ENCODE measurements around the gene MYH15. TPM values are rescaled to one million over a fixed set of nuclear protein-coding genes. Genes with fewer than 3 reads are reported as not detected.

Gene MYH15
- total and polyA plus RNA-seq, 10 of the 15 experiments (the other 5 are each of a cell fraction or from before 2014, with no cell fraction given) = 0.05 to 0.27 (median 0.09) TPM; not detected in 1

- H4K20me1 ChIP-seq (ENCODE audit: control insufficient read depth, insufficient read depth) = no peaks in the 10 kb centered on the region
- intact Hi-C loops (cut with micrococcal nuclease; ENCODE audit: unreplicated experiment) (no loop called here), in situ Hi-C loops (cut with MboI) (no loop called here)
- TF ChIP-seq CREM (IDR thresholded peaks at IDR 0.05; ENCODE audit: low read depth) (no peak), CEBPZ (IDR thresholded peaks at IDR 0.05; ENCODE audit: low read depth, low read length) (no peak), YY1 (IDR thresholded peaks at IDR 0.05; ENCODE audit: low read depth, low read length) (no peak), CHD1 (IDR thresholded peaks at IDR 0.05; ENCODE audit: low read depth, low read length) (no peak)
- ChIA-PET POLR2A (no interaction called here), RAD21 (ENCODE audit: unreplicated experiment) (no interaction called here), CTCF (no interaction called here), SMC1A (ENCODE audit: uncharacterized antibody, unreplicated experiment) (no interaction called here)
- no peaks in the 10 kb centered on the region for H3K79me2 ChIP-seq (ENCODE audit: control insufficient read depth, insufficient read depth, low read length)
- no peak overlapping the region for H2AFZ ChIP-seq (ENCODE audit: control insufficient read depth, low read depth, low read length)
- H3K4me3 ChIP-seq = no peak overlapping the region
- no peak overlapping the region for H3K9ac ChIP-seq (ENCODE audit: control insufficient read depth, insufficient read depth, low read length)
- no peaks in the 10 kb centered on the region for H3K9me3 ChIP-seq (replicated peaks; ENCODE audit: control insufficient read depth, insufficient read depth, low read length)
- no TSS peak for BruUV-seq (replicated peaks)
- no peaks in the 10 kb centered on the region for H3K36me3 ChIP-seq (ENCODE audit: control insufficient read depth in 2 of 2, insufficient read depth in 2 of 2, low read length in 1 of 2)
- 0% methylated on average over 1 of the region's 1 CpG for WGBS (ENCODE audit: insufficient coverage, insufficient replicate concordance, low lambda C conversion rate, missing lambda C conversion rate)
- no peak overlapping the region for H3K27ac ChIP-seq (ENCODE audit: control insufficient read depth, insufficient read depth)
- no peak for ATAC-seq
- H3K4me2 ChIP-seq (ENCODE audit: control insufficient read depth, insufficient read depth) = no peak overlapping the region
- no peaks in the 10 kb centered on the region for H3K27me3 ChIP-seq (replicated peaks in 1 of 2; ENCODE audit: control insufficient read depth in 2 of 2, insufficient read depth in 2 of 2, low read length in 1 of 2)
- no peak for FAIRE-seq
- no peaks in the 10 kb centered on the region for H3K4me1 ChIP-seq (ENCODE audit: control insufficient read depth, insufficient read depth, low read length)
- DNase-seq (ENCODE audit: low read depth, low spot score) = no peak
Observed at GRCh38 chr3:108377384-108377783, 133.0 kb downstream of the MYH15 start.

GRCh38 chr3:108376026-108376425, 134.4 kb downstream of the MYH15 start:
- ChIA-PET SMC1A (ENCODE audit: uncharacterized antibody, unreplicated experiment) (no interaction called here), RAD21 (ENCODE audit: unreplicated experiment) (no interaction called here), POLR2A (no interaction called here), CTCF (interaction anchor here (0.5 to 1.4 kb wide), 2 partner anchors 12 to 17 kb away, joined by 3 read pairs; no protein-coding TSS in a partner anchor)
- intact Hi-C loops (cut with micrococcal nuclease; ENCODE audit: unreplicated experiment) = no loop called here
- no TSS peak for BruUV-seq (replicated peaks)
- H4K20me1 ChIP-seq (ENCODE audit: control insufficient read depth, insufficient read depth) = no peaks in the 10 kb centered on the region
- DNase-seq (ENCODE audit: low read depth, low spot score) = no peak
- no peak overlapping the region for H3K4me3 ChIP-seq
- H2AFZ ChIP-seq (ENCODE audit: control insufficient read depth, low read depth, low read length) = no peak overlapping the region
- in situ Hi-C loops (cut with MboI) = no loop called here
- H3K27me3 ChIP-seq (replicated peaks in 1 of 2; ENCODE audit: control insufficient read depth in 2 of 2, insufficient read depth in 2 of 2, low read length in 1 of 2) = no peaks in the 10 kb centered on the region
- TF ChIP-seq ZNF622 (IDR thresholded peaks at IDR 0.05) (no peak), WRNIP1 (IDR thresholded peaks at IDR 0.05; ENCODE audit: borderline replicate concordance, low read depth, low read length) (no peak)
- WGBS (ENCODE audit: insufficient coverage, insufficient replicate concordance, low lambda C conversion rate, missing lambda C conversion rate) = 0% methylated on average over 1 of the region's 1 CpG
- H3K4me1 ChIP-seq (ENCODE audit: control insufficient read depth, insufficient read depth, low read length) = no peaks in the 10 kb centered on the region
- H3K4me2 ChIP-seq (ENCODE audit: control insufficient read depth, insufficient read depth) = no peak overlapping the region
- H3K9ac ChIP-seq (ENCODE audit: control insufficient read depth, insufficient read depth, low read length) = no peak overlapping the region
- no peak overlapping the region for H3K27ac ChIP-seq (ENCODE audit: control insufficient read depth, insufficient read depth)
- no peak for FAIRE-seq
- H3K36me3 ChIP-seq (ENCODE audit: control insufficient read depth in 2 of 2, insufficient read depth in 2 of 2, low read length in 1 of 2) = no peaks in the 10 kb centered on the region
- H3K79me2 ChIP-seq (ENCODE audit: control insufficient read depth, insufficient read depth, low read length) = no peaks in the 10 kb centered on the region
- H3K9me3 ChIP-seq (replicated peaks; ENCODE audit: control insufficient read depth, insufficient read depth, low read length) = no peaks in the 10 kb centered on the region
- no peak for ATAC-seq

All from GM12878 (cell line).